Endothelial cell of hepatic sinusoid (primary cell): Measurements from ENCODE around the gene THAP6.

Experiments
- in situ Hi-C: cut with HindIII; loops from 2 replicates; pipeline ENCODE4 v1.10.0; 2017; ENCODE audit warnings: low sequenced_read_pairs

THAP6 gene

DNA sequence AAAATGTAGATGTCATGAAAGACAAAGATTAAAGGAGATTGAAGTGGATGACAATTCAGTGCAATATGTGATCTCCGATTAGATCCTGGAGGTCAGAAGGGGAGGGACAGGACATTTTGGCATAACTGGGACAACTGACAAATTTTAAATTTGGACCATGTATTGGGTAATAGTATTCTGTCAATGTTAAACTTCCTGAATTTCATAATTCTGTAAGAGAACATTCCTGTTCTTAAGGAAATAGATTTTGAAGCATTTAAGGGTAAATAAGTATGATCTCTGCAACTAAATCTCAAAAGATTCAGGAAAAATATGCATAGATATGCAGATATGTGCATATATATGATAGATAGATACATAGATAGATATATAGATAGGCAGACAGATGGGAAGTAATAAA is 52.6 kb downstream of the THAP6 start:
- in situ Hi-C loops = no loop called here

- in situ Hi-C loops = no loop called here
These were observed 53.5 kb downstream of the THAP6 start for GRCh38 chr4:75567725-75568124.
